Measurements from ENCODE around the gene CYP8B1.
A peak's percentile ranks its signal among the peaks of the same experiment; 100 is the strongest.

CYP8B1 gene

DNA sequence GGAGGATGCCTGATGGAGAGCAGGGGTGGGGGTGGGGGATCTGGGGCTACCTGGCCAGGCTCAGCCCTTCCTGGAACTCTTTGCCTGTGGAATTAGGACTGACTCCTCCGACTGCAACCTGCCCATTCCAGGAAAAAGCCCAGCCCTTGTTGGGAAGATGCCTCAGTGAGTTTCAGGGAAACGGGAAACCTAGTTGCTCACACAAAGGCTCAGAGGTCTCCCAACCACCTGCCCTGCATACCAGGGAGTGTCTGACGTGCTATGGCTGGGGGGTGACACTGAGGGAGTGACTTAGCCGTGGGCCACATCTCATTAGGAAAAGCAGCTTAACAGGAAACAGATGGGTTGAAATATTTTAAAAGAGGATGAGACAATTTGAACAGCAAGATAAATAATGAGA, 27.9 kb downstream of the CYP8B1 start:
- TF ChIP-seq, protein P1, sequence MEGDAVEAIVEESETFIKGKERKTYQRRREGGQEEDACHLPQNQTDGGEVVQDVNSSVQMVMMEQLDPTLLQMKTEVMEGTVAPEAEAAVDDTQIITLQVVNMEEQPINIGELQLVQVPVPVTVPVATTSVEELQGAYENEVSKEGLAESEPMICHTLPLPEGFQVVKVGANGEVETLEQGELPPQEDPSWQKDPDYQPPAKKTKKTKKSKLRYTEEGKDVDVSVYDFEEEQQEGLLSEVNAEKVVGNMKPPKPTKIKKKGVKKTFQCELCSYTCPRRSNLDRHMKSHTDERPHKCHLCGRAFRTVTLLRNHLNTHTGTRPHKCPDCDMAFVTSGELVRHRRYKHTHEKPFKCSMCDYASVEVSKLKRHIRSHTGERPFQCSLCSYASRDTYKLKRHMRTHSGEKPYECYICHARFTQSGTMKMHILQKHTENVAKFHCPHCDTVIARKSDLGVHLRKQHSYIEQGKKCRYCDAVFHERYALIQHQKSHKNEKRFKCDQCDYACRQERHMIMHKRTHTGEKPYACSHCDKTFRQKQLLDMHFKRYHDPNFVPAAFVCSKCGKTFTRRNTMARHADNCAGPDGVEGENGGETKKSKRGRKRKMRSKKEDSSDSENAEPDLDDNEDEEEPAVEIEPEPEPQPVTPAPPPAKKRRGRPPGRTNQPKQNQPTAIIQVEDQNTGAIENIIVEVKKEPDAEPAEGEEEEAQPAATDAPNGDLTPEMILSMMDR (IDR thresholded peaks at IDR 0.05), result no peak
- no peak for DNase-seq
- no peaks in the 10 kb centered on the region for H3K9me3 Mint-ChIP-seq
- no peak overlapping the region for H3K27ac Mint-ChIP-seq
- H3K4me3 Mint-ChIP-seq, result no peak overlapping the region
- H3K36me3 Mint-ChIP-seq (ENCODE audit: low read depth), result no peaks in the 10 kb centered on the region
- H3K4me1 Mint-ChIP-seq, result peaks cover 28% of the 10 kb centered on the region
- H3K27me3 Mint-ChIP-seq (ENCODE audit: low read depth, poor library complexity), result peaks cover 21% of the 10 kb centered on the region

DNA sequence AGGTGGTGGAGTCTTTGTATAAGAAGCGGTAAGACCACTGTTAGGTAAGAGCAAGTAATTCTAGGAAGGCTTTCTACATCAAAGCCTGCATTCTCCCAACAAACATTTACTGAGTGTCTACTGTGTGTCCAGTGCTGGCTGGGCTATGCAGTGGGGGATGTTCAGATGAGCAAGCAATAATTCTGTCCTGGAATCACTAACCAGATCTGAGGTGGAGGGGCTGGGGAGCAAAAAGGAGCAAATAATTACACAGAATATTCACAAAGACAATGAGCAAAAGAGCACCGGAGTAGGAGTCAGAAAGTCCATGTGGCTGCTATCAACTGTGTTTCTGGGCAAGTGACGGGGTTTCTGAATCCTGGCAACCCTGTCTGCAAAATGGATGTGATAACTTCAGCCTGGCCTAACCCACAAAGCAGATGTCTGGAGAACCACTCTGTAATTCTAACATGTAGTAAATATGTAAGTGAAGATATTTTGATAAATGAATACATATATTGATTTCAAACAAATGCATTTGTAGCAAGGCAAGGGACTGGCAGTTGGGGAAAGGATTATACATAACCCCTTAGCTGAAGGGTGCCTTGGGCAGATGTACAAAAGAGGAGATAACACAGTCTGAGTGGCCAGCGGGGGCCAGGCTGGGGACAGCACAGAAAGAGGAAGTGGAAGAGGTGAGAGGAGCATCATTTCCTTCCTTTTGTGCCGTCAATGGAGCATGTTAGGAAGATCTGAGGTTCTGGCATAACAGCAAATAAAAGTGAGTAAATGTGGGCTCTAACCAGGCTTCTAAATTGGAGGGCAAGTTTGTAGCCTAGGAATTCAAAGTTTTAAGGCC, 28.8 kb downstream of the CYP8B1 start:
- H3K4me3 Mint-ChIP-seq, result no peak overlapping the region
- H3K9me3 Mint-ChIP-seq, result no peaks in the 10 kb centered on the region
- H3K27ac Mint-ChIP-seq, result peak overlapping the region; percentile 4
- TF ChIP-seq, protein P1 (IDR thresholded peaks at IDR 0.05), result no peak
- H3K4me1 Mint-ChIP-seq, result peaks cover 20% of the 10 kb centered on the region
- DNase-seq, result no peak
- peaks cover 17% of the 10 kb centered on the region for H3K27me3 Mint-ChIP-seq (ENCODE audit: low read depth, poor library complexity)
- no peaks in the 10 kb centered on the region for H3K36me3 Mint-ChIP-seq (ENCODE audit: low read depth)

DNA sequence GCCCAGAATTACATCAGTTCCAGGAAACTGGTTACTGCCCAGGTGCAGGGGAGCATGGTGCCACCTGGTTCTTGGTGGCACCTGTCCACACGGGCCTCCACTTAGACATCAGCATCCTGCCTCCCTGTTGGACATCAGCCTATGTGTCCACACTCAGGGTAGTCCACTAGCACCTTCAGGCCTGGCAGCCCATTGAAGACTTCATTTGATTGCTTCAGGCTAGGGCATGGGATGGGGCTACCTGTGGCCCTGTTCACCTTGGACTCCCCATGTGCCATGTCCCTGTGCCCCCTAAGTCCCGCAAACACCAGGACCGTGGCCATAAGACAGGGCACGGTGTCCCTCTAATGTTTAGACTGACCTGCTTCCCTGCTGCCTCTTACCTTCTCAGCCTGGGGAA, 30.9 kb downstream of the CYP8B1 start:
- Mint-ChIP-seq H3K36me3 (ENCODE audit: low read depth) (no peaks in the 10 kb centered on the region), H3K4me1 (peaks cover 16% of the 10 kb centered on the region), H3K27me3 (ENCODE audit: low read depth, poor library complexity) (peaks cover 19% of the 10 kb centered on the region), H3K4me3 (no peak overlapping the region), H3K9me3 (no peaks in the 10 kb centered on the region), H3K27ac (no peak overlapping the region)
- DNase-seq, result no peak
- TF ChIP-seq, protein P1 (IDR thresholded peaks at IDR 0.05), result no peak

GRCh38 chr3:42844412-42844713, 31.3 kb downstream of the CYP8B1 start:
- Mint-ChIP-seq H3K36me3 (ENCODE audit: low read depth) (no peaks in the 10 kb centered on the region), H3K27ac (no peak overlapping the region), H3K4me3 (no peak overlapping the region), H3K27me3 (ENCODE audit: low read depth, poor library complexity) (peaks cover 23% of the 10 kb centered on the region), H3K4me1 (peaks cover 20% of the 10 kb centered on the region), H3K9me3 (no peaks in the 10 kb centered on the region)
- no peak for DNase-seq
- TF ChIP-seq, protein P1 (IDR thresholded peaks at IDR 0.05), result no peak

DNA sequence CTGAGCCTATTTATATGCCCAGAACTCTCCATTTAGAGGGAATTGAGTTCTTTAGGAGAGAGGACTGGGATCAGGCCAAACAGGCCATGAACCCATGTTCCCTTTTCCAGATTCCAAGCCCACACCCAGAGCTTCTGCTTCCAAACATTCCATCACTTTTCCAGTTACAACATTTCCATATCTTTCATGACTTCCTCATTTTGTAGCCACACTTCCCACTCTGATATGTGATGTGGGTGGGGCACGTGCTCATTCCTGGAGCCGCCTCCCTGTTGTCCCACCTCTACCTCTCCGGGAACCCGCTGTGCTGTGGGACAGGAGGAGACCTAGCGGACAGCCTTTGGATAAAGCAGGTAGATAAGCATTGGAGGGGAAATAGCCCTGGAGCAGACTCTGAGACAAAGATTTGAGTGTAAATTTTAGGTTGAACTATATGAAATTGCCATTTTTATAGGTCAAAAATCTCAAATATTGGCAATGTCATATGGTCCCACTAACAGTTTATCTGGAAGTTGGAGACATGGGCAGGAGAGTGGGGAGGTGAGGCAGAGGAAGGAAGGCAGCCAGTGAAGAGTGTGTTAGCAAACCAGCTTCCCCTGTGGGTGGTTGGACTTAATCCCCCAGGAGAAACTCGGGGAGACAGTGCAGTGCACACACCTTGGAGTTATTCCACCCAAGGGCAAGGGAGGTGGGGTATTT, 31.8 kb downstream of the CYP8B1 start:
- no peak overlapping the region for H3K4me3 Mint-ChIP-seq
- H3K36me3 Mint-ChIP-seq (ENCODE audit: low read depth), result no peaks in the 10 kb centered on the region
- peaks cover 20% of the 10 kb centered on the region for H3K4me1 Mint-ChIP-seq
- peaks cover 24% of the 10 kb centered on the region for H3K27me3 Mint-ChIP-seq (ENCODE audit: low read depth, poor library complexity)
- no peaks in the 10 kb centered on the region for H3K9me3 Mint-ChIP-seq
- TF ChIP-seq, protein P1 (IDR thresholded peaks at IDR 0.05), result no peak
- no peak for DNase-seq
- no peak overlapping the region for H3K27ac Mint-ChIP-seq

Data from nephron progenitor cell (in vitro differentiated cells).